ENCODE measurements around the gene LSM8. TPM values are rescaled to one million over a fixed set of nuclear protein-coding genes. Genes with fewer than 3 reads are reported as not detected.
"Not testable (repeated sequence)": the region's sequence is repeated elsewhere in the genome, so short reads cannot be mapped to it uniquely, and the experiment has no call there.

The LSM8 gene
- polyA plus RNA-seq, 6 donors from 2014 or later, result 23.9 to 51.7 (median 41.2) TPM

DNA sequence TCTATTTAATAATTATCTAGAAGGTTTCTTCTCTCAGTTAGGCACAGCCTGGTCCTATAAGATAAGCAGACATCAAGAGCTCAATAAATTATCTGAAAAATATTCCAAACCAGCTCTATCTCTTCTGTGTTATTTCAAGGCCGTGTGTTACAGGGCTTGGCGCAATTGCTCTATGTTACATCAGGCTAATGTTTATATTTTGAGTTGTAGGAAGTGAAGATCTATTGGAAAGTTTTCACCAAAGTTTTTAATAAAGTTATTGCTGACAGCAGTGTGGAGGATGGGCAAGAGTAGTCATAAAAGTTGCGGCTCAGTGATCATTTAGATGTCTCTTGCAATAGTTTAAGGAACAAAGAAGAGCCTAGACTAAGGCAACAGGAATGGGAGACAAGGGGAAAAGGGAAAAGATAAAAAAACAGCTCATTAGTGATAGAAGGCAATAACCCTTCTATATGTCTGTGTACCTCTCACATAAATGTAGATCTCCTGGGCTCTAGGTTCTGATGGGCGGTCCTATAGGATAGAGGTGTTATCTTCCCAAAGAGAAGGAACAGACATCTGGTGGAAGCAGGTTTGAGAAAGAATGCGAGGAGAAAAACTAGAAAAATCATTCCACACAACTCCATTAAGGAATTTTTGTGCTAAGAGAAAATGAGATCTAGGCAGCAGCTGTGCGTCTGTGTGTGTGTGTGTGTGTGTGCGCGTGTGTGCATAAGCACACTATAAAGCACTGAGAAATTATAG, 34.6 kb downstream of the LSM8 start:
- no peak for DNase-seq
- peaks cover 12 to 17% (median 13%) of the 10 kb centered on the region in 3 donors for H3K4me1 Mint-ChIP-seq
- H3K9me3 Mint-ChIP-seq, result no peaks in the 10 kb centered on the region
- H3K27ac Mint-ChIP-seq, result peak overlapping the region in 1 of 6 donors; percentile 4
- no peak overlapping the region for H3K4me3 Mint-ChIP-seq
- no peak for ATAC-seq (ENCODE audit: low read depth in 2 of 2)
- H3K36me3 Mint-ChIP-seq, result no peaks in the 10 kb centered on the region
- peaks cover 12 to 25% (median 21%) of the 10 kb centered on the region in 3 donors for H3K27me3 Mint-ChIP-seq

DNA sequence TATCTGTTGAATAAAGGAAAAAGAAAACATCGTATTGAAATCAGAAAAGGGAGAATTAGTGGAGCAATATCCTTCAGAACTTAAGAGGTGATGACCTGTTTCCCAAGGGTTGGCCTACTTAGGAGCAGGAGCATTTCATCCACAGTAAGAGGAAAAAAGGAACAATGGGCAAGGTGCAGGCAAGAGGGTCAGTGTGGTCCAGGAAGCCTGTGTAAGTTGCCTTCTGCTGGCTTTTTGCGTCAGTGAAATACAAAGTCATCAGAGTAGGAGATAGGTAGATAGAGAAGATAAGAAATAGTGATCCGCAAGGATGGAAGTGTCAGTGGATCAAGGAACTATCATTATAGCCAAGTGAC, 35.2 kb downstream of the LSM8 start:
- no peak overlapping the region for H3K4me3 Mint-ChIP-seq
- DNase-seq (no peak), ATAC-seq (ENCODE audit: low read depth in 2 of 2) (no peak)
- peaks cover 9 to 12% (median 9%) of the 10 kb centered on the region in 3 donors for H3K4me1 Mint-ChIP-seq
- no peak overlapping the region for H3K27ac Mint-ChIP-seq
- H3K27me3 Mint-ChIP-seq, result peaks cover 12 to 21% (median 19%) of the 10 kb centered on the region in 3 donors
- H3K36me3 Mint-ChIP-seq, result no peaks in the 10 kb centered on the region
- H3K9me3 Mint-ChIP-seq, result no peaks in the 10 kb centered on the region

DNA sequence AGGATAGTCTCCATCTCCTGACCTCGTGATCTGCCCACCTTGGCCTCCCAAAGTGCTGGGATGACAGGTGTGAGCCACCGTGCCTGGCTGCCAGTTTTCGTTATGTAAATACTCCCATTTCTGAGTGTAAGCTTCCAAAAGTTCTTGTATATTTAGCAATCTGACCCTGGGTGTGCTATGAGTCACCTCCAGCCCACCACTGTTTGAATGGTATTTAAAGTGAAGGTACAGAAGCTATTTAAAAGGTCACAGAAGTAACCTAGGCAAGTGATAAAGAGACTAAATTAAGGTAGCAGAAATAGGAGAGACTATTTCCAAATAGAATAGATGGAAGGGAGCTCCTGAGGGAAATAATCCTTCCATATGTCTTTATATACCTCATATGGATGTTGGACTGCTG, 36.6 kb downstream of the LSM8 start:
- no peak for ATAC-seq (ENCODE audit: low read depth in 2 of 2)
- Mint-ChIP-seq H3K27ac (no peak overlapping the region), H3K27me3 (peaks cover 12 to 18% (median 12%) of the 10 kb centered on the region in 3 donors), H3K4me1 (peaks cover 0 to 1% (median 0%) of the 10 kb centered on the region in 3 donors), H3K4me3 (no peak overlapping the region), H3K9me3 (no peaks in the 10 kb centered on the region), H3K36me3 (no peaks in the 10 kb centered on the region)
- DNase-seq, result no peak

DNA sequence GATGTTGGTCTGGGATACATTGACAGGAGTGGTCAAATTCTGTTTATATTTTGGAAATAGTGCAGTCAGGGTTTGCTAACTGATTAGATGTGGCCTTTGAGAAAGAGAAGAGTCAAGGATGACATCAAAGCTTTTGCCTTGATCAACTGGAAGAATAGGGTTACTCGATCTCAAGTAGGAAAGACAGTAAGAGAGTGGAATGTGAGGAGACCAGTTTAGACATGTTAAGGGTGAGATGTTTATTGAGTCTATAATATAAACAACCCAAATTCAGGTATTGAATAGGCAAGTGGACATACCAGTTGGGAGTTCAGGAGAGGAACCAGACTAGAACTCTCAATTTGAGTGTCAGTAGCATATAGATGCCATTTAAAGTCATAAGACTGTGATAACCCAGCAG, 38.6 kb downstream of the LSM8 start:
- Mint-ChIP-seq H3K27ac (no peak overlapping the region), H3K9me3 (no peaks in the 10 kb centered on the region), H3K27me3 (peaks cover 11 to 15% (median 12%) of the 10 kb centered on the region in 3 donors), H3K4me3 (no peak overlapping the region), H3K4me1 (no peaks in the 10 kb centered on the region), H3K36me3 (no peaks in the 10 kb centered on the region)
- DNase-seq (no peak), ATAC-seq (ENCODE audit: low read depth in 2 of 2) (no peak)

DNA sequence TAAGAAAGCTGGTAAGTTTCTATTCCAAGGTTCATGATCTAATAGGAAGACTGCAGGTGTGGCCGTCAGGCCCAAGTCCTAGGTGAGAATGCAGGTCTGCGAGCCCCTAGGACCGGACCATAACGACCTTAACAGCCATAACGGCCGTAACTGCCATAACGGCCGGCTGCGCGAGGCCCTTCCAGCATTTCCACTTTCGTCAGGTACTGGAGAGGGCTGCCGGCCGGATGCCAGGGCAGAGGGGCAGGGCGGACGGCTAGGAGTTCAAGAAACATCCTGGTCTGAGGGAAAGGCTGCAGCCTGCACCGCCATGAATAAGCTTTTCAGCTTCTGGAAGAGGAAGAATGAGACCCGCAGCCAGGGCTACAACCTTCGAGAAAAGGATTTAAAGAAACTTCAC, 40.6 kb downstream of the LSM8 start, which contains the start of gene ANKRD7:
Gene ANKRD7 (plus strand): TSS at position 184 of the 400 bp plus-strand sequence. CDS start 127 bp downstream, at position 311.
- Mint-ChIP-seq H3K9me3 (no peaks in the 10 kb centered on the region), H3K27me3 (peaks cover 0 to 11% (median 8%) of the 10 kb centered on the region in 3 donors)

DNA sequence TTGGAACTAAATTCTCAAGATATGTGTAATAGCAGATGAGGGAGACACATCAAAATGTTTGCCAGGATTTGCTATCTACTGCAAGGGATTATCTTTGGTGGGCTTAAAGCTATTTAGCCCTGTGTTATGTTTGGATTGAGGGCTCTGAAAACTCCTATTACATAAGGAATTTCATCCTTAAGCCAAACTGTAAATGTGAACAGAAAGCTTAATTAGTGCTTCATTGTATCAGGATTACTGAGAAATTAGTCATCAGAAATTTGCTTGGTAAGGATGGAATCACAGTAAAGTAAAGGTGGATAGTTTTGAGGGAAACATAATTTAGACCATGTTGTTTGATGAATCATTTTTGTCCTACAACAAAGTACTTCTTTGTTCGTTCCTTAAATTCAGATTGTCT, 48.9 kb downstream of the LSM8 start:
- DNase-seq (no peak), ATAC-seq (ENCODE audit: low read depth in 2 of 2) (no peak)
- peaks cover 0 to 2% (median 0%) of the 10 kb centered on the region in 7 donors for H3K9me3 Mint-ChIP-seq
- H3K4me3 Mint-ChIP-seq, result no peak overlapping the region
- peaks cover 0 to 4% (median 0%) of the 10 kb centered on the region in 3 donors for H3K4me1 Mint-ChIP-seq
- H3K27me3 Mint-ChIP-seq, result peaks cover 11 to 17% (median 11%) of the 10 kb centered on the region in 3 donors
- H3K36me3 Mint-ChIP-seq, result no peaks in the 10 kb centered on the region
- H3K27ac Mint-ChIP-seq, result no peak overlapping the region

More for the DNA sequence above, 40.6 kb downstream of the LSM8 start, which contains the start of gene ANKRD7:
- no peak within 1 kb of the TSS for H3K27ac Mint-ChIP-seq
- H3K4me1 Mint-ChIP-seq, result peaks cover 0 to 4% (median 0%) of the 10 kb centered on the region in 3 donors
- H3K4me3 Mint-ChIP-seq, result no peak within 1 kb of the TSS
- DNase-seq, result no peak
- no peak for ATAC-seq (ENCODE audit: low read depth in 2 of 2)
- H3K36me3 Mint-ChIP-seq, result no peaks in the 10 kb centered on the region

DNA sequence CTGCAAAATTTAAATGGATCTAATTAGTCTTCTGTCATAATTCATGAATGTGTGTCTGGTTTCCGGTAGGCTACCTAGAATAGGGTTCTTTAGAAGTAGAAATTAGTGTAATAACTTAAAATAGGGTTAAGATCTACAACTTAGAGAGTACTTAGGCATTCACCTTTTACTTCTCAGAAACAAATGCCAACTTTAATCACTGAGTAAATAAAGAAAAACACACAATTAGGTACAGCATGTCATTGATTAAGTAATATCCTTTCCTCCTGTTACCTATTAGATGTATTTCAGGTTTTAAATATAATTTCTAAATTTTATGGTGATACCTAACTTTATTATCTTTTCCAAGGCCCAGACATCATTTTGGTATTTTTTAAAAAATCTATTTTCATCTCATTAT, 49.8 kb downstream of the LSM8 start:
- Mint-ChIP-seq H3K9me3 (peaks cover 0 to 2% (median 0%) of the 10 kb centered on the region in 7 donors), H3K4me1 (peaks cover 0 to 4% (median 0%) of the 10 kb centered on the region in 3 donors), H3K36me3 (no peaks in the 10 kb centered on the region), H3K27me3 (peaks cover 10 to 12% (median 11%) of the 10 kb centered on the region in 3 donors), H3K4me3 (no peak overlapping the region), H3K27ac (no peak overlapping the region)
- no peak for ATAC-seq (ENCODE audit: low read depth in 2 of 2)
- no peak for DNase-seq

DNA sequence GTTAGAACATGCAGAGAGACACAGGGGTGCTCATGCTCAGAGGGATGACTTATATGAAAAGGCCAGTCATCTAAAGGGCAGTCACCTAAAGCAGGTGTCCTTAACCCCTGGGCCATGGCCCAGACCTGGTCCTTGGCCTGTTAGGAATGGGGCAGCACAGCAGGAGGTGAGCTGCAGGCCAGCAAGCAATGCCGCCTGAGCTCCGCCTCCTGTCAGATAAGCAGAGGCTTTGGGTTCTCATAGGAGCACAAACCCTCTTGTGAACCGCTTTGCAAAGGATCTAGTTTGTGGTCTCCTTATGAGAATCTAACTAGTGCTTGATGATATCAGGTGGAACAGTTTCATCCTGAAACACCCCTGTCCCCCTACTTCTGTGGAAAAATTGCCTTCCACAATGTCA, 55.0 kb downstream of the LSM8 start:
- peaks cover 0 to 6% (median 0%) of the 10 kb centered on the region in 7 donors for H3K9me3 Mint-ChIP-seq
- no peaks in the 10 kb centered on the region for H3K4me1 Mint-ChIP-seq
- no peak for ATAC-seq (ENCODE audit: low read depth in 2 of 2)
- H3K36me3 Mint-ChIP-seq, result no peaks in the 10 kb centered on the region
- H3K27ac Mint-ChIP-seq, result no peak overlapping the region
- no peak overlapping the region for H3K4me3 Mint-ChIP-seq
- H3K27me3 Mint-ChIP-seq, result peaks cover 8 to 15% (median 11%) of the 10 kb centered on the region in 3 donors
- DNase-seq, result no peak

DNA sequence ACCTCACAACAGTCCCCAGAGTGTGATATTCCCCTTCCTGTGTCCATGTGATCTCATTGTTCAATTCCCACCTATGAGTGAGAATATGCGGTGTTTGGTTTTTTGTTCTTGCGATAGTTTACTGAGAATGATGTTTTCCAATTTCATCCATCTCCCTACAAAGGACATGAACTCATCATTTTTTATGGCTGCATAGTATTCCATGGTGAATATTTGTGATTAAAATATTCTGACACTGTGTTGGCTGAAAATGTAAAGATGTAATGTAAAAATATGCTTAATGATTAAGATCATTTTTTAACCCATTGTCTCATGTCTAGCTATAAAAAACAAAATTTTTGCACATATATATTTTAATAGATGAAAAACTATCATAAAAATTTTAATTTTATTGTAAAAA, 56.4 kb downstream of the LSM8 start:
- ATAC-seq (ENCODE audit: low read depth in 2 of 2); H3K4me1 Mint-ChIP-seq; H3K9me3 Mint-ChIP-seq; DNase-seq; H3K27ac Mint-ChIP-seq; H3K36me3 Mint-ChIP-seq; H3K4me3 Mint-ChIP-seq: not testable (repeated sequence)
- H3K27me3 Mint-ChIP-seq, result peaks cover 8 to 17% (median 11%) of the 10 kb centered on the region in 3 donors

Other genes starting within 250 kb of the LSM8 start
- gene ANKRD7, start 40.5 kb downstream of the LSM8 start, polyA plus RNA-seq (ENCODE audit: low read depth in 6 of 6), result 1 to 10 TPM in 1 of 6 donors, not detected in 5; 2.2 TPM

Data from naive B cell (primary cell).